Neural progenitor cell (in vitro differentiated cells): ENCODE results near the gene SMLR1. TPM values are rescaled to one million over a fixed set of nuclear protein-coding genes. Genes with fewer than 3 reads are reported as not detected.

Experiments used
- DNase-seq: peaks from one replicate; pipeline ENCODE4 v3.0.0-alpha.2; 2016; ENCODE audit warnings: low spot score
- H2AFZ ChIP-seq: fragments of 200-600 bp; sonication (generic); replicated peaks from 2 replicates; pipeline ENCODE4 v1.6.1; 2016; ENCODE audit warnings: antibody characterized with exemption
- H3F3A ChIP-seq: fragments of 200-600 bp; sonication (generic); 2 replicates; pipeline ENCODE4 v1.6.1; 2016; ENCODE audit warnings: antibody characterized with exemption, low read depth
- H3K27ac ChIP-seq: fragments of 200-600 bp; sonication (generic); 2 replicates; pipeline ENCODE4 v1.5.1; 2016; ENCODE audit warnings: mild to moderate bottlenecking
- H3K27me3 ChIP-seq: fragments of 200-600 bp; sonication (generic); 2 replicates; pipeline ENCODE4 v1.6.1; 2016; ENCODE audit warnings: mild to moderate bottlenecking, moderate library complexity
- H3K36me3 ChIP-seq: fragments of 200-600 bp; sonication (generic); 2 replicates; pipeline ENCODE4 v1.5.1; 2016
- H3K4me1 ChIP-seq: fragments of 200-600 bp; sonication (generic); 2 replicates; pipeline ENCODE4 v1.6.1; 2016; ENCODE audit warnings: mixed run types
- H3K4me2 ChIP-seq: fragments of 200-600 bp; sonication (generic); 2 replicates; pipeline ENCODE4 v1.6.1; 2016
- H3K4me3 ChIP-seq: fragments of 200-600 bp; sonication (generic); 2 replicates; pipeline ENCODE4 v1.5.1; 2016
- H3K79me2 ChIP-seq: fragments of 200-600 bp; sonication (generic); 2 replicates; pipeline ENCODE4 v1.6.1; 2016; ENCODE audit warnings: low read depth
- H3K9ac ChIP-seq: fragments of 200-600 bp; sonication (generic); 2 replicates; pipeline ENCODE4 v1.6.1; 2016
- H3K9me3 ChIP-seq: fragments of 200-600 bp; sonication (generic); 2 replicates; pipeline ENCODE4 v1.5.1; 2016; ENCODE audit warnings: low read depth
- H4K20me1 ChIP-seq: fragments of 200-600 bp; sonication (generic); 2 replicates; pipeline ENCODE4 v1.6.1; 2016; ENCODE audit warnings: low read depth
- H3K27ac Mint-ChIP-seq: 3 replicates; pipeline ENCODE4 v1.8.0; 2021; ENCODE audit warnings: mixed read lengths
- H3K27me3 Mint-ChIP-seq: 2 replicates; pipeline ENCODE4 v1.8.0; 2022; ENCODE audit warnings: low read depth, mild to moderate bottlenecking, inconsistent platforms, moderate library complexity, mixed read lengths; ENCODE audit not compliant: insufficient read depth
- H3K36me3 Mint-ChIP-seq: 3 replicates; pipeline ENCODE4 v1.8.0; 2021; ENCODE audit warnings: mixed read lengths
- H3K4me1 Mint-ChIP-seq: 3 replicates; pipeline ENCODE4 v1.8.0; 2021; ENCODE audit warnings: mixed read lengths
- H3K4me3 Mint-ChIP-seq: 3 replicates; pipeline ENCODE4 v1.8.0; 2021; ENCODE audit warnings: mild to moderate bottlenecking, moderate library complexity, mixed read lengths
- H3K9me3 Mint-ChIP-seq: 3 replicates; pipeline ENCODE4 v1.8.0; 2020; ENCODE audit warnings: mixed read lengths
- EZH2 ChIP-seq: fragments of 200-600 bp; sonication (generic); IDR thresholded peaks from 2 replicates; pipeline ENCODE4 v1.6.1; 2017; ENCODE audit warnings: antibody characterized with exemption, mild to moderate bottlenecking, moderate library complexity
- EZH2phosphoT487 ChIP-seq: fragments of 200-600 bp; sonication (generic); IDR thresholded peaks from 2 replicates; pipeline ENCODE4 v1.6.1; 2017; ENCODE audit warnings: antibody characterized with exemption
- total RNA-seq: library from RNA; depleted of rRNA; stranded (reverse); fragments of >200 nt; gene quantifications from 2 replicates; pipeline ENCODE4 v1.2.3, GENCODE V29; 2015; ENCODE audit warnings: low replicate concordance
- TF ChIP-seq, protein P1 (sequence below): fragments of 200-600 bp; sonication (generic); IDR thresholded peaks from 2 replicates; pipeline ENCODE4 v1.5.1; 2017; ENCODE audit warnings: antibody characterized with exemption, mild to moderate bottlenecking

The SMLR1 gene
- total RNA-seq, 1 donor from 2014 or later, result not detected

DNA sequence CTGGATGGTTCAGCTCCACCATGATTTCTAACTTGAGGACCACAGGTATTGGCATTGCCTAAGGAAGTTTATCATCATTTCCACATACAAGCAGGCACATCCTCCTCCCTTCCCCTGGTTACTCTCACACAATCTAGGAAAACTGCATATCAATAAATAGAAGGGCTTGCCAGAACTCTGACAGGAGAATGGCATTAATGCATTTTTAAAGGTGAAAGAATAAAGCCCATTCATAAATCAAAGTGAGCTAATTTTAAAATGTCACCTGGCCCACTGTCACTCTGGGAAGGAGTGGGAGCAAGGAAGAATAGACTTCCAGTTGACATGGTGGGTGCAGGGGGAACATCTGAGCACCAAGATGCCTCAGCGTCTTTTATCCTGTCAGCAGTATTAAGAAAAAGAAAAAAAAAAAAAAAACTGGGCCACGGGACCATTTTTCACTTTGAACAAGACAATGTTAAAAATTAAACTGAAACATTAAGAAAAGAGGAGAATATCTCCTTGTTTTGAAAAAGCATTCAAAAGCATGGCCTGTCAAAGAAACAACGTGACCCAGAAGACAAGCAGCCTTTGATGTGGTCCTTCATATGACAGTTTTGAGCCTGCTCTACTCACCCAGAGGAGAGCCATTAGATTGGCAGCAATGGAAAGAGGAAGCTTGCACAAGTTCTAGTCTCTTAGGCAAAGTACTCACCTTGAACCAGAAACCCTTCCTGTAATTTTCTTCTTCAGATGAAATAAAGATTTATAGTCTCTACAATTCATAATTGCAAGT is 39.3 kb upstream of the SMLR1 start:
- Histone ChIP-seq H3K9me3 (no peaks in the 10 kb centered on the region), H3K4me1 (no peaks in the 10 kb centered on the region), H3K27ac (no peak overlapping the region), H3K79me2 (no peaks in the 10 kb centered on the region), H3K4me2 (no peak overlapping the region), H3K4me3 (no peak overlapping the region), H4K20me1 (no peaks in the 10 kb centered on the region), H3K9ac (no peak overlapping the region), H2AFZ (no peak overlapping the region), H3K27me3 (no peaks in the 10 kb centered on the region), H3K36me3 (no peaks in the 10 kb centered on the region), H3F3A (no peaks in the 10 kb centered on the region)
- Mint-ChIP-seq H3K4me3 (no peak overlapping the region), H3K9me3 (no peaks in the 10 kb centered on the region), H3K27me3 (no peaks in the 10 kb centered on the region), H3K27ac (no peak overlapping the region), H3K4me1 (no peaks in the 10 kb centered on the region), H3K36me3 (no peaks in the 10 kb centered on the region)
- no peak for DNase-seq
- TF ChIP-seq EZH2 (no peak), EZH2phosphoT487 (no peak)
- TF ChIP-seq, protein P1, sequence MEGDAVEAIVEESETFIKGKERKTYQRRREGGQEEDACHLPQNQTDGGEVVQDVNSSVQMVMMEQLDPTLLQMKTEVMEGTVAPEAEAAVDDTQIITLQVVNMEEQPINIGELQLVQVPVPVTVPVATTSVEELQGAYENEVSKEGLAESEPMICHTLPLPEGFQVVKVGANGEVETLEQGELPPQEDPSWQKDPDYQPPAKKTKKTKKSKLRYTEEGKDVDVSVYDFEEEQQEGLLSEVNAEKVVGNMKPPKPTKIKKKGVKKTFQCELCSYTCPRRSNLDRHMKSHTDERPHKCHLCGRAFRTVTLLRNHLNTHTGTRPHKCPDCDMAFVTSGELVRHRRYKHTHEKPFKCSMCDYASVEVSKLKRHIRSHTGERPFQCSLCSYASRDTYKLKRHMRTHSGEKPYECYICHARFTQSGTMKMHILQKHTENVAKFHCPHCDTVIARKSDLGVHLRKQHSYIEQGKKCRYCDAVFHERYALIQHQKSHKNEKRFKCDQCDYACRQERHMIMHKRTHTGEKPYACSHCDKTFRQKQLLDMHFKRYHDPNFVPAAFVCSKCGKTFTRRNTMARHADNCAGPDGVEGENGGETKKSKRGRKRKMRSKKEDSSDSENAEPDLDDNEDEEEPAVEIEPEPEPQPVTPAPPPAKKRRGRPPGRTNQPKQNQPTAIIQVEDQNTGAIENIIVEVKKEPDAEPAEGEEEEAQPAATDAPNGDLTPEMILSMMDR, result no peak

DNA sequence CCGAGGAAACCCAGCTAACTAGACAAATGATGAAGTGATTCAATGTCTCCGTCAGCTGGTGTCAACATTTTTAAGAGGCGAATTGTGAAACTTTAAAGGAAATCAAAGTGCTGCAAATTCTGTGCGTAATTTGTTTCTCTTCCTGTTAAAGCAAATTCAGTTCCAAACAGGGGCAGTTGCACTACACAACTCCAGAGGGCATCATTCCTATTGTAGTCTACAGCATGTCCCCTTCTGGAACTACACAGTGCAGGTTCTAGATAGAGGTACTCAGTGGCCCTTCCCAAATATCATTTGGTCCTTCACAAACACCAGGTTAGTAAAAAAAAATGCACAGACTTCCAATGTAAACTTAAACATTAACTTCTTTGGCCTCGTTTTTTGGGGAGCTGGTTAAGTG is 38.3 kb upstream of the SMLR1 start:
- Histone ChIP-seq H3K36me3 (no peaks in the 10 kb centered on the region), H3K9ac (no peak overlapping the region), H3K4me2 (no peak overlapping the region), H3K4me3 (no peak overlapping the region), H2AFZ (no peak overlapping the region), H3K79me2 (no peaks in the 10 kb centered on the region), H4K20me1 (no peaks in the 10 kb centered on the region), H3K27me3 (no peaks in the 10 kb centered on the region), H3F3A (no peaks in the 10 kb centered on the region), H3K27ac (no peak overlapping the region), H3K4me1 (no peaks in the 10 kb centered on the region), H3K9me3 (no peaks in the 10 kb centered on the region)
- Mint-ChIP-seq H3K27ac (no peak overlapping the region), H3K27me3 (no peaks in the 10 kb centered on the region), H3K4me3 (no peak overlapping the region), H3K4me1 (no peaks in the 10 kb centered on the region), H3K36me3 (no peaks in the 10 kb centered on the region), H3K9me3 (no peaks in the 10 kb centered on the region)
- TF ChIP-seq EZH2phosphoT487 (no peak), EZH2 (no peak)
- TF ChIP-seq, protein P1, result no peak
- DNase-seq, result no peak

- H3K4me3 ChIP-seq, result no peak overlapping the region
- no peaks in the 10 kb centered on the region for H3F3A ChIP-seq
- no peak overlapping the region for H3K4me2 ChIP-seq
- no peak overlapping the region for H3K9ac ChIP-seq
- no peaks in the 10 kb centered on the region for H3K79me2 ChIP-seq
- Mint-ChIP-seq H3K4me3 (no peak overlapping the region), H3K36me3 (no peaks in the 10 kb centered on the region), H3K9me3 (peaks cover 9% of the 10 kb centered on the region), H3K27me3 (peaks cover 2% of the 10 kb centered on the region), H3K4me1 (no peaks in the 10 kb centered on the region), H3K27ac (no peak overlapping the region)
- H2AFZ ChIP-seq, result no peak overlapping the region
- no peak overlapping the region for H3K27ac ChIP-seq
- no peaks in the 10 kb centered on the region for H3K4me1 ChIP-seq
- DNase-seq, result no peak
- no peak for TF ChIP-seq EZH2
- TF ChIP-seq EZH2phosphoT487, result no peak
- TF ChIP-seq, protein P1, result no peak
- H3K27me3 ChIP-seq, result no peaks in the 10 kb centered on the region
- no peaks in the 10 kb centered on the region for H4K20me1 ChIP-seq
- H3K9me3 ChIP-seq, result no peaks in the 10 kb centered on the region
- H3K36me3 ChIP-seq, result no peaks in the 10 kb centered on the region
Measured at GRCh38 chr6:130794010-130794697, 33.1 kb upstream of the SMLR1 start.
